Measurements from ENCODE around the gene OMA1.

DNA sequence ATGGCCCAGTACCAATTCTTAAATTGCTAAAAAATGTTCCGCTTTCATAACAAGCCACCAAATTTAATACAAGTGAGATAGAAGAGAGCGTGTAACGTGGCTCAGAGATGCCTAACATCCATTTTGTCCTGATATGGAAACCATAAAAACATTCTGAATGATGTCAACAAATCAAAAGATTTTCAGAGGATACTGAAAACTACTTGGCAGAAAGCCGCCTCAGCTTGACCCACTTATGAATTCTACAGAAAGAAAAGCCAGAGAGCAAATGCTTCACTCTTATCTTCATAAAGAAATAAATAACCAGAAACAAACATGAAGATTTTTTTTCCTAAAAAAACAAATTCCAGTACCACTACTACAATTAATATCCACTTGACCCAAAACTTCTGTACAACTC lies 41.2 kb downstream of the OMA1 start:
- no peak for TF ChIP-seq POLR2A (IDR thresholded peaks at IDR 0.05; ENCODE audit: low read depth, low read length)
- TF ChIP-seq POLR2AphosphoS5 (IDR thresholded peaks at IDR 0.05; ENCODE audit: low read depth, low read length) = no peak
